Measurements from ENCODE around the gene CIC.

CIC gene

DNA sequence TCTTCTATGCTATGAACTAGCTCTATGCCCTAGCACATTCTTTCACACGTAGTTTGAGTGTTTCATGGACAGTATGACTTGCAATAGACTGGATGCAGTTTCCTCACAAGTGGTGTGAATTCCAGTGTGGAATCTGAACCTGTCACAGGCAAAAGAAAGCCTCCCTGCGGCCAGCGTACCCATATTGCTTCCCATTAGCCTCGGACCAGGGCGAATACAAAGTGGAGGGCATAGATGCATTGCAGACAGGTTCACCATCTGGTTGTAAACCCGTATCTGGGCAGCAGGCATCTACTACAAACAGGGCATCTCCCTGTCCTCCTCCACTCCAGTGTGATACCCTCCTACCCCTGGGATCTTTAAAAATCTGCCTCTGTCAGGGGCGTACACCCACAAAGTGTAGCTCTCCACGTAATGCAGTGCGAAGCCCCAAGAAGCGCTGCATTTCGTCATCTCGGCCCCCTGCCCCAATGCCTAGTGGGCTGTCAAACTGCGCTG is 1.4 kb upstream of the CIC start:
- DNase-seq (ENCODE audit: low read depth) = peak; percentile 38
- H3K4me3 ChIP-seq (ENCODE audit: low read length) = peak overlapping the region; percentile 93
- TF ChIP-seq, protein P1, sequence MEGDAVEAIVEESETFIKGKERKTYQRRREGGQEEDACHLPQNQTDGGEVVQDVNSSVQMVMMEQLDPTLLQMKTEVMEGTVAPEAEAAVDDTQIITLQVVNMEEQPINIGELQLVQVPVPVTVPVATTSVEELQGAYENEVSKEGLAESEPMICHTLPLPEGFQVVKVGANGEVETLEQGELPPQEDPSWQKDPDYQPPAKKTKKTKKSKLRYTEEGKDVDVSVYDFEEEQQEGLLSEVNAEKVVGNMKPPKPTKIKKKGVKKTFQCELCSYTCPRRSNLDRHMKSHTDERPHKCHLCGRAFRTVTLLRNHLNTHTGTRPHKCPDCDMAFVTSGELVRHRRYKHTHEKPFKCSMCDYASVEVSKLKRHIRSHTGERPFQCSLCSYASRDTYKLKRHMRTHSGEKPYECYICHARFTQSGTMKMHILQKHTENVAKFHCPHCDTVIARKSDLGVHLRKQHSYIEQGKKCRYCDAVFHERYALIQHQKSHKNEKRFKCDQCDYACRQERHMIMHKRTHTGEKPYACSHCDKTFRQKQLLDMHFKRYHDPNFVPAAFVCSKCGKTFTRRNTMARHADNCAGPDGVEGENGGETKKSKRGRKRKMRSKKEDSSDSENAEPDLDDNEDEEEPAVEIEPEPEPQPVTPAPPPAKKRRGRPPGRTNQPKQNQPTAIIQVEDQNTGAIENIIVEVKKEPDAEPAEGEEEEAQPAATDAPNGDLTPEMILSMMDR (conservative IDR thresholded peaks at IDR 0.05; ENCODE audit: low read length) = no peak

DNA sequence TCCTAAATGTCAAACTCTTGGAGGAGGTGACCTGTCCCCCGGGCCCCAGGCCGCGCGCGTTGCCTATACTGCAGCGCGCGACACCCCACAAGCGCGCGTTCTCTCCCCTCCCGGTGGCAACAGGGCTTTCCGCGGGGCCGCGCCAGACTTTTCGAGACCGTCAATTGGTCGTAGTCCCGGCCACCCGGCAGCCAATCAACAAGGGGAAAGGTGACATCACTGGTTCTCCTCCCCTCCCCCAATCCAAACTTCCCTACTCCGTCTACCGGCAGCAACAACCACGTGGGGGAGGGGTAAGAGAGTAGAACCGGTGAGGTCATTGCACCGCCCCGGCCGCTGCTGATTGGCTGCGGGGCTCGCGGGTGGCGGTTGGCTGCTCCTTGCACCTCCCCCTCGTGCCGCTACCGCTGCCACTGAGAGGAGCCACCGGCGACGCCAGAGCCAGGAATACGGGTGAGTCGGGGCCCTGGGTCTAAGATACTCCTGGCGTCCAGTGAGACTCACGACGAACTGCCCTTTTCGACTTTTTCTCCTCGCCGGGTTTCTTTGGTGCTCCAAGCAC is 829 bp upstream of the CIC start:
- DNase-seq (ENCODE audit: low read depth) = peak; percentile 99
- H3K4me3 ChIP-seq (ENCODE audit: low read length) = peak overlapping the region; percentile 93
- TF ChIP-seq, protein P1 (conservative IDR thresholded peaks at IDR 0.05; ENCODE audit: low read length) = no peak

DNA sequence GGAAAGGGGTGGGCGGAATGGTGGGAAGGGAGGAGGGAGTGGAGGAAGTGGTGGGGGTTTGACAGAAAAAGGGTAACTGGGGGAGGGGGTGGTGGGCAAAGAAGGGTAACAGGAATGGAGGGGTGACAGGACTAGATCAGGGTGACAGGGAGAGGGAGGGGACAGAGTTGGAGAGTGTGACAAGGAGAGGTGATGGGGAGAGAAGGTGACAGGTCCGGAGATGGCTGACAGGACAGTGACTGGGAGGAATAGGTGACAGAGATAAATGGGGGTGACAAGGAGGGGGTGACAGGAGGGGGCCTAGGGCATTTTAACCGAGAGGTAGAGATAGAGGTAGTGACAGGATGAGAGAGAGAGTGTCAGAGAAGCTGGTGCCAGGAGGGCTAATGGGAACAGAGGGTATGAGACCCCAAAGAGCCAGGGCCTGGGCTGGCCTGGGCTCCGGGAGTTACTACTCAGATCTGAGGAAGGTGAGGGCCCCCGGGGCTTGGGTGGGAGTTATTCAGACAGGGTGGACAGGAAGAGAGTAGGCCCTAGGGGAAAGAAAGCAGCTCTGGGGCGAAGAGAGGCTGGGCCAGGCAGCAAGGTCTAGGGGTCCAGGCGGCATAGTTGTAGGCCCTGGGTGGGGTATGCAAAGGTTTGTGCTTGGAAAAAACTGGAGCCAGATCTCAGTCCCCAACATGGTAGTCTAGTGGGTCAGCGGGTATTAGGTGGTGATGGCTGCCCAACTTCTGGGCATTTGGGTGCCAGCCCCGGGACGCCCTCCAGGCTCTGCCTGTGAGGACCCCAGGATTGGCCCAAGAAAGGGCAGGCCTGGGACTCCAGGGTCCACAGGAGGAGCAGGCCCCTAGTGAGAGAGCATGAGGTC is 660 bp downstream of the CIC start:
- TF ChIP-seq, protein P1 (conservative IDR thresholded peaks at IDR 0.05; ENCODE audit: low read length) = no peak
- DNase-seq (ENCODE audit: low read depth) = no peak
- peak overlapping the region; percentile 90 for H3K4me3 ChIP-seq (ENCODE audit: low read length)

DNA sequence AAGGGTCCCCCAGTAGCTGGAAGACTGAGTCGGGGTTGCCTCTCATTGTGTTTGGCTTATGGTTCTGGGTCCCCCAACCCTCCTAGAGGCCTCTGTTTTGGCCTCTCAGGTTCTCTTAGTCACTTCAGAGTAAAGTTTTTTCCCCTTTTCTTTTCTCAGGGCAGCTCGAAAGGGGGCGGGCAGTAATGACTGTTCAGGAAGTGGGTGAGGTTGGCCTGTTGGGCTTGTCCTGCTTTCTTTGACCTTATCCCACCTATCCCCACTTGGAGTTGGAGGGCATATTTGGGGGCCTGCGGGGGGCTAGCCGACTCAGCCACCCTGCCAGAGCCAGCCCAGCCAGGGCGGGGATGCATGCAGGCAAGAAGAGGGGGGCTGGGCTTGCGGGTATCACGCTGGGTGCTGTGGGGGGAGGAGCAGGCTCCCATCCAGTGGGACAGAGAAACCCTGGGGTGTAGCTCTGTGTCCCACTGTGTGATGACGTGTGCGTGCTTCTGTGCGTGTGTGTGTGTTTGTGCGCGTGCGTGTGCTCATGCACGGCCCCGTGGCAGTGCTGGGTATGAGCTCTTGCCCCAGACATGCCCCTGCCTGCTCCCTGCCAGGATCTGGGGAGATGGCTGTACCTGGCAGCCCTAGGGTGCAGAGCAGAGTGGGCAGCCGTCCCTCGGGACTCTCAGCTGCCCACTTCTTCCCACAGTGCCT is 1.4 kb downstream of the CIC start:
- TF ChIP-seq, protein P1 (conservative IDR thresholded peaks at IDR 0.05; ENCODE audit: low read length) = no peak
- H3K4me3 ChIP-seq (ENCODE audit: low read length) = peak overlapping the region; percentile 90
- DNase-seq (ENCODE audit: low read depth) = peak; percentile 91

DNA sequence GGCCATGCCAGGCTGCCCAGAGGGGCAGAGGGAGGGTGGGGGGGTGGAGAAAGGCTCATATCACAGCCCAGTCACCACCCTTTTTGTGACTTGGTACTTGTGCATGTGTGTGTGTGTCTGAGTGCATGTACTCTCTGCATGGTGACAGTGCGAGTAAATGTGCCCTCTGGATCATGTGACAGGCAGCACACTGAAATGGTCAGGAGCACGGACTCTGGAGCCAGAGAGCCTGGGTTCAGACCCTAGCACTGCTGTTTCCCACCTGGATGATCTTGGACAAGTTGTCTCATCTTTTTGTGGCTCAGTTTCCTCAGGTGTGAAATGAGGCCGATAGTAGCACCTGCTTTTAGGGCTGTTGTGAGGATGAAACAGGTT is 2.0 kb downstream of the CIC start:
- peak overlapping the region; percentile 90 for H3K4me3 ChIP-seq (ENCODE audit: low read length)
- TF ChIP-seq, protein P1 (conservative IDR thresholded peaks at IDR 0.05; ENCODE audit: low read length) = no peak
- no peak for DNase-seq (ENCODE audit: low read depth)

DNA sequence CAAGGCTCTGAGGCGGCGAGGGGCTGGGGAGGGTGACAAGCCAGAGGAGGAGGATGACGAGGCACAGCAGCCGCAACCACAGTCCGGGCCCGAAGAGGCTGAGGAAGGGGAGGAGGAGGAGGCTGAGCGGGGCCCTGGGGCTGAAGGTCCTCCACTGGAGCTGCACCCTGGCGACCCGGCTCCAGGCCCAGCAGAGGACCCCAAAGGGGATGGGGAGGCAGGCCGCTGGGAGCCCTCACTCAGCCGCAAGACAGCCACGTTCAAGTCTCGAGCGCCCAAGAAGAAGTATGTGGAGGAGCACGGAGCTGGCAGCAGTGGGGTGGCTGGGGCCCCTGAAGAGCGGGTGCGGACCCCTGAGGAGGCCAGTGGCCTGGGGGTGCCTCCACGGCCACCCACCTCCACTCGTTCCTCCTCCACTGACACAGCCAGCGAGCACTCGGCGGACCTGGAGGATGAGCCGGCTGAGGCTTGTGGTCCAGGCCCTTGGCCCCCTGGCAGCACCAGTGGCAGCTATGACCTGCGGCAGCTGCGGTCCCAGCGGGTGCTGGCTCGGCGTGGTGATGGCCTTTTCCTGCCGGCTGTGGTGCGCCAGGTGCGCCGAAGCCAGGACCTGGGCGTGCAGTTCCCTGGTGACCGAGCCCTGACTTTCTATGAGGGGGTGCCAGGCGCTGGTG is 2.9 kb downstream of the CIC start:
- no peak overlapping the region for H3K4me3 ChIP-seq (ENCODE audit: low read length)
- TF ChIP-seq, protein P1 (conservative IDR thresholded peaks at IDR 0.05; ENCODE audit: low read length) = no peak
- no peak for DNase-seq (ENCODE audit: low read depth)
